Osteoblast (primary cell): ENCODE measurements around the gene PKN2. TPM values are rescaled to one million over a fixed set of nuclear protein-coding genes. Genes with fewer than 3 reads are reported as not detected.

ENCODE experiments used
- DNase-seq: peaks from one replicate; pipeline ENCODE4 v3.0.0; 2011; ENCODE audit warnings: low spot score, mixed read lengths; ENCODE audit not compliant: insufficient read length; ENCODE audit errors: missing footprints
- H2AFZ ChIP-seq: 2 replicates; pipeline ENCODE4 v1.6.0; 2011; ENCODE audit warnings: mild to moderate bottlenecking, low read length
- H3K27ac ChIP-seq: 2 replicates; pipeline ENCODE4 v1.5.1; 2011; ENCODE audit warnings: mild to moderate bottlenecking, low read depth, low read length, moderate library complexity
- H3K27me3 ChIP-seq: 2 replicates; pipeline ENCODE4 v1.6.0; 2012; ENCODE audit warnings: mild to moderate bottlenecking, control low read depth, inconsistent platforms, low read length, moderate library complexity; ENCODE audit not compliant: insufficient read depth
- H3K36me3 ChIP-seq: 2 replicates; pipeline ENCODE4 v1.5.1; 2011; ENCODE audit warnings: mild to moderate bottlenecking, low read length, control low read depth, moderate library complexity; ENCODE audit not compliant: insufficient read depth
- H3K4me1 ChIP-seq: 2 replicates; pipeline ENCODE4 v1.5.1; 2011; ENCODE audit warnings: mild to moderate bottlenecking, low read length, control low read depth, moderate library complexity; ENCODE audit not compliant: insufficient read depth
- H3K4me2 ChIP-seq: 2 replicates; pipeline ENCODE4 v1.6.0; 2011; ENCODE audit warnings: mild to moderate bottlenecking, low read length; ENCODE audit not compliant: insufficient read depth
- H3K4me3 ChIP-seq: fragments of 200-600 bp; sonication (generic); 3 replicates; pipeline ENCODE4 v1.5.1; 2012; ENCODE audit warnings: mild to moderate bottlenecking, low read length, inconsistent platforms; ENCODE audit not compliant: insufficient read depth
- H3K79me2 ChIP-seq: 2 replicates; pipeline ENCODE4 v1.6.0; 2012; ENCODE audit warnings: mild to moderate bottlenecking, low read length, control low read depth, inconsistent platforms; ENCODE audit not compliant: insufficient read depth
- H3K9me3 ChIP-seq: 2 replicates; pipeline ENCODE4 v1.5.1; 2011; ENCODE audit warnings: low read depth, low read length, control low read depth
- H4K20me1 ChIP-seq: 2 replicates; pipeline ENCODE4 v1.6.0; 2012; ENCODE audit warnings: mild to moderate bottlenecking, low read length, control low read depth; ENCODE audit not compliant: insufficient read depth
- CTCF ChIP-seq: IDR thresholded peaks from 2 replicates; pipeline ENCODE4 v1.5.1; 2011; ENCODE audit warnings: mild to moderate bottlenecking, low read depth, low read length, moderate library complexity; ENCODE audit errors: extremely low read depth
- total RNA-seq: library from RNA; depleted of rRNA; stranded (reverse); fragments of >200 nt; gene quantifications from 2 replicates; pipeline ENCODE4 v1.2.3, GENCODE V29; 2012

Gene PKN2
- total RNA-seq, 1 donor = 43.4 TPM

GRCh38 chr1:88658419-88658818 is 25.7 kb upstream of the PKN2 start:
- H3K9me3 ChIP-seq = no peaks in the 10 kb centered on the region
- H3K4me2 ChIP-seq = no peak overlapping the region
- H3K27ac ChIP-seq = no peak overlapping the region
- H2AFZ ChIP-seq = no peak overlapping the region
- no peak for DNase-seq
- no peaks in the 10 kb centered on the region for H3K36me3 ChIP-seq
- H3K4me3 ChIP-seq = no peak overlapping the region
- TF ChIP-seq CTCF = no peak
- H3K27me3 ChIP-seq = no peaks in the 10 kb centered on the region
- no peaks in the 10 kb centered on the region for H3K79me2 ChIP-seq
- H4K20me1 ChIP-seq = no peaks in the 10 kb centered on the region
- peaks cover 4% of the 10 kb centered on the region for H3K4me1 ChIP-seq

GRCh38 chr1:88659552-88659951 is 24.5 kb upstream of the PKN2 start:
- Histone ChIP-seq H3K36me3 (no peaks in the 10 kb centered on the region), H3K4me2 (no peak overlapping the region), H3K79me2 (no peaks in the 10 kb centered on the region), H3K27ac (no peak overlapping the region), H3K27me3 (no peaks in the 10 kb centered on the region), H3K9me3 (no peaks in the 10 kb centered on the region), H3K4me3 (no peak overlapping the region), H3K4me1 (peaks cover 4% of the 10 kb centered on the region), H4K20me1 (no peaks in the 10 kb centered on the region), H2AFZ (no peak overlapping the region)
- DNase-seq = no peak
- no peak for TF ChIP-seq CTCF

- no peaks in the 10 kb centered on the region for H3K9me3 ChIP-seq
- DNase-seq = peak; percentile 52
- no peak for TF ChIP-seq CTCF
- H3K36me3 ChIP-seq = no peaks in the 10 kb centered on the region
- H3K4me1 ChIP-seq = peaks cover 4% of the 10 kb centered on the region
- H3K4me2 ChIP-seq = peak overlapping the region; percentile 40
- H3K79me2 ChIP-seq = no peaks in the 10 kb centered on the region
- no peak overlapping the region for H3K27ac ChIP-seq
- H3K4me3 ChIP-seq = no peak overlapping the region
- H2AFZ ChIP-seq = peak overlapping the region; percentile 85
- no peaks in the 10 kb centered on the region for H4K20me1 ChIP-seq
- no peaks in the 10 kb centered on the region for H3K27me3 ChIP-seq
Measured at GRCh38 chr1:88661188-88661587, 22.9 kb upstream of the PKN2 start.

- no peak overlapping the region for H3K4me3 ChIP-seq
- H3K27ac ChIP-seq = no peak overlapping the region
- H4K20me1 ChIP-seq = no peaks in the 10 kb centered on the region
- H3K79me2 ChIP-seq = no peaks in the 10 kb centered on the region
- TF ChIP-seq CTCF = no peak
- H3K4me2 ChIP-seq = no peak overlapping the region
- peak overlapping the region; percentile 85 for H2AFZ ChIP-seq
- no peaks in the 10 kb centered on the region for H3K9me3 ChIP-seq
- no peaks in the 10 kb centered on the region for H3K36me3 ChIP-seq
- H3K27me3 ChIP-seq = no peaks in the 10 kb centered on the region
- DNase-seq = no peak
- peaks cover 4% of the 10 kb centered on the region for H3K4me1 ChIP-seq
Measured at GRCh38 chr1:88661951-88662699, 21.9 kb upstream of the PKN2 start.
